Astrocyte of the spinal cord (primary cell): ENCODE data around the gene SMARCA4.

Experiments used
- DNase-seq: peaks from one replicate; pipeline ENCODE4 v3.0.0; 2011; ENCODE audit warnings: low read depth, low spot score
- H3K4me3 ChIP-seq: 2 replicates; pipeline ENCODE4 v1.5.1; 2011; ENCODE audit warnings: low read depth, mild to moderate bottlenecking, low read length, moderate library complexity
- in situ Hi-C: cut with HindIII; loops from 2 replicates; pipeline ENCODE4 v1.10.0; 2017; ENCODE audit warnings: low sequenced_read_pairs
- TF ChIP-seq, protein P1 (sequence below): IDR thresholded peaks from 2 replicates; pipeline ENCODE4 v1.5.1; 2012; ENCODE audit warnings: low read depth, mild to moderate bottlenecking, low read length, inconsistent platforms

The SMARCA4 gene

GRCh38 chr19:11007962-11008532 is 47.2 kb downstream of the SMARCA4 start:
- in situ Hi-C loops: no loop called here
- H3K4me3 ChIP-seq: no peak overlapping the region
- no peak for DNase-seq
- TF ChIP-seq, protein P1, sequence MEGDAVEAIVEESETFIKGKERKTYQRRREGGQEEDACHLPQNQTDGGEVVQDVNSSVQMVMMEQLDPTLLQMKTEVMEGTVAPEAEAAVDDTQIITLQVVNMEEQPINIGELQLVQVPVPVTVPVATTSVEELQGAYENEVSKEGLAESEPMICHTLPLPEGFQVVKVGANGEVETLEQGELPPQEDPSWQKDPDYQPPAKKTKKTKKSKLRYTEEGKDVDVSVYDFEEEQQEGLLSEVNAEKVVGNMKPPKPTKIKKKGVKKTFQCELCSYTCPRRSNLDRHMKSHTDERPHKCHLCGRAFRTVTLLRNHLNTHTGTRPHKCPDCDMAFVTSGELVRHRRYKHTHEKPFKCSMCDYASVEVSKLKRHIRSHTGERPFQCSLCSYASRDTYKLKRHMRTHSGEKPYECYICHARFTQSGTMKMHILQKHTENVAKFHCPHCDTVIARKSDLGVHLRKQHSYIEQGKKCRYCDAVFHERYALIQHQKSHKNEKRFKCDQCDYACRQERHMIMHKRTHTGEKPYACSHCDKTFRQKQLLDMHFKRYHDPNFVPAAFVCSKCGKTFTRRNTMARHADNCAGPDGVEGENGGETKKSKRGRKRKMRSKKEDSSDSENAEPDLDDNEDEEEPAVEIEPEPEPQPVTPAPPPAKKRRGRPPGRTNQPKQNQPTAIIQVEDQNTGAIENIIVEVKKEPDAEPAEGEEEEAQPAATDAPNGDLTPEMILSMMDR: no peak

GRCh38 chr19:11010041-11010440 is 49.2 kb downstream of the SMARCA4 start:
- TF ChIP-seq, protein P1: no peak
- in situ Hi-C loops: no loop called here

DNA sequence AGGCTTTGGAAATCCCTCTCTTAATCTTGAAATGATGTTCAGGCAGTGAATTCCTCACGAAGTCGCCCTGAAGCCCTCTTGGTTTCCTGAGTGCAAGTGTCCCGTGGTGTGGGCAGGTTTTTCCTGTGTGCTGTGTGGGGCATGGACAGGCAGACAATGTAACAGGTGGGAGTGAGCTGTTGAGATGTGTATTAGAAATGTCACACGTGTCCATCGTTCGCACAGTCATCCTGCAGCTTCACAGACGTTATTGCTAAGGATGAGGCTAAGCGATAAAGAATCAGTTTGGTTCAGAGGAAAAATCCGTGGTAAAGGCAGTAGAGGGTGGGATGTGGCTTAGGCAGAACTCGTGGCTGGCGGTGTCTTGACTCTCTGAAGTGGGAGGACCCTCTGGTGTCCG is 51.7 kb downstream of the SMARCA4 start:
- in situ Hi-C loops: no loop called here
- DNase-seq: no peak
- H3K4me3 ChIP-seq: no peak overlapping the region
- TF ChIP-seq, protein P1: no peak

More at GRCh38 chr19:11010041-11010440, 49.2 kb downstream of the SMARCA4 start:
- DNase-seq: no peak
- H3K4me3 ChIP-seq: no peak overlapping the region

GRCh38 chr19:11013771-11014170 is 52.9 kb downstream of the SMARCA4 start:
- DNase-seq: no peak
- TF ChIP-seq, protein P1: no peak
- H3K4me3 ChIP-seq: no peak overlapping the region
- in situ Hi-C loops: no loop called here

GRCh38 chr19:11014403-11014911 is 53.6 kb downstream of the SMARCA4 start:
- DNase-seq: no peak
- no peak overlapping the region for H3K4me3 ChIP-seq
- TF ChIP-seq, protein P1: no peak
- in situ Hi-C loops: no loop called here

DNA sequence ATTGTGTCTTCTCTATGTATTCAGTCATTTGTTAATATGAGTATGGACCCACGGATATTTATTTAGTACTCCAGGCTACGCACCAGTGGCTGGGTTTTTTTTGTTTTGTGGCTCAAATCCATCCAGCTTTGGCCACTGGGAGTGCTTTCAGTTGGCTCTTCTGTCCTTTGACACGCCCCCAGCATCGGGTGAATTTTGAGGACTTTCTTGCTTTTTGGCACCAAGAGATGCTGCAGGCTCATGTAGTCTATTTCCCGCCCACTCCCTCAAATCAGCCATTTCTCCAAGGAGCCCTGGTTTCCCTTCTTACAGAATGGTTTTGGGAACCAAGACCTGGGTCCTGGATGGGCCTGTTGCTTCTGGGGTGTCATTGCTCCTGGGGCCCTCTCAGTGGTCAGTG is 55.8 kb downstream of the SMARCA4 start:
- TF ChIP-seq, protein P1: no peak
- DNase-seq: no peak
- no peak overlapping the region for H3K4me3 ChIP-seq
- in situ Hi-C loops: no loop called here
